ENCODE data around the gene TSPAN16. TPM values are rescaled to one million over a fixed set of nuclear protein-coding genes. Genes with fewer than 3 reads are reported as not detected.

TSPAN16 gene
- total RNA-seq, 2 donors from 2014 or later: not detected

- no peak overlapping the region for H3K27ac ChIP-seq
- DNase-seq (no peak), ATAC-seq (no peak)
- no peak overlapping the region for H3K4me3 ChIP-seq
- intact Hi-C loops (cut with DNase I): loop anchor here (10.0 kb wide), 2 partner anchors 190 to 290 kb away; partner anchors contain the start of gene ELAVL3
- no peak for TF ChIP-seq CTCF (IDR thresholded peaks at IDR 0.05)
- H3K9me3 ChIP-seq: no peaks in the 10 kb centered on the region
- 43 to 85% methylated on average over 1 to 4 of the region's 4 CpGs for WGBS, 2 donors
- no peaks in the 10 kb centered on the region for H3K27me3 ChIP-seq
- no peaks in the 10 kb centered on the region for H3K36me3 ChIP-seq (replicated peaks in 1 of 2; ENCODE audit: insufficient read depth in 1 of 2, low read depth in 2 of 2)
- H3K4me1 ChIP-seq: peaks cover 10% of the 10 kb centered on the region
These were observed 780 bp upstream of the TSPAN16 start for GRCh38 chr19:11295180-11295579.

- Histone ChIP-seq H3K36me3 (replicated peaks in 1 of 2; ENCODE audit: insufficient read depth in 1 of 2, low read depth in 2 of 2) (no peaks in the 10 kb centered on the region), H3K9me3 (no peaks in the 10 kb centered on the region), H3K4me3 (no peak overlapping the region), H3K4me1 (peaks cover 10% of the 10 kb centered on the region), H3K27ac (no peak overlapping the region), H3K27me3 (no peaks in the 10 kb centered on the region)
- DNase-seq: no peak
- TF ChIP-seq POLR2A (IDR thresholded peaks at IDR 0.05): no peak
- TF ChIP-seq CTCF (IDR thresholded peaks at IDR 0.05): no peak
- 54% methylated on average over 7 of the region's 7 CpGs for WGBS, 2 donors
- ATAC-seq: no peak
- intact Hi-C loops (cut with DNase I): loop anchor here (10.0 kb wide), 2 partner anchors 189 to 289 kb away; partner anchors contain the start of gene ELAVL3
These were observed 304 bp downstream of the TSPAN16 start for GRCh38 chr19:11296264-11296663.

GRCh38 chr19:11299946-11300810, 4.2 kb downstream of the TSPAN16 start:
- no peak overlapping the region for H3K27ac ChIP-seq
- H3K4me1 ChIP-seq: no peaks in the 10 kb centered on the region
- DNase-seq: no peak
- no peaks in the 10 kb centered on the region for H3K36me3 ChIP-seq (replicated peaks in 1 of 2; ENCODE audit: insufficient read depth in 1 of 2, low read depth in 2 of 2)
- no peaks in the 10 kb centered on the region for H3K9me3 ChIP-seq
- TF ChIP-seq POLR2A (IDR thresholded peaks at IDR 0.05): no peak
- TF ChIP-seq CTCF (IDR thresholded peaks at IDR 0.05): no peak
- ATAC-seq: no peak
- no peak overlapping the region for H3K4me3 ChIP-seq
- WGBS, 2 donors: 71 to 74% methylated on average over 8 of the region's 8 CpGs
- H3K27me3 ChIP-seq: no peaks in the 10 kb centered on the region
- intact Hi-C loops (cut with DNase I): loop anchor here (10.0 kb wide), 2 partner anchors 185 to 285 kb away; partner anchors contain the start of gene ELAVL3

- WGBS, 2 donors: 77 to 81% methylated on average over 11 of the region's 11 CpGs
- ATAC-seq: no peak
- Histone ChIP-seq H3K27ac (no peak overlapping the region), H3K4me1 (no peaks in the 10 kb centered on the region), H3K4me3 (no peak overlapping the region), H3K9me3 (no peaks in the 10 kb centered on the region), H3K27me3 (no peaks in the 10 kb centered on the region), H3K36me3 (replicated peaks in 1 of 2; ENCODE audit: insufficient read depth in 1 of 2, low read depth in 2 of 2) (no peaks in the 10 kb centered on the region)
- TF ChIP-seq CTCF (IDR thresholded peaks at IDR 0.05) (no peak), POLR2A (IDR thresholded peaks at IDR 0.05) (no peak)
- intact Hi-C loops (cut with DNase I): no loop called here
- DNase-seq: no peak
These were observed 4.8 kb downstream of the TSPAN16 start for GRCh38 chr19:11300811-11301120.

- no peaks in the 10 kb centered on the region for H3K9me3 ChIP-seq
- no peak overlapping the region for H3K4me3 ChIP-seq
- no peaks in the 10 kb centered on the region for H3K4me1 ChIP-seq
- no peak for ATAC-seq
- TF ChIP-seq POLR2A (IDR thresholded peaks at IDR 0.05) (no peak), CTCF (IDR thresholded peaks at IDR 0.05) (no peak)
- no peaks in the 10 kb centered on the region for H3K27me3 ChIP-seq
- intact Hi-C loops (cut with DNase I): no loop called here
- DNase-seq: no peak
- H3K27ac ChIP-seq: no peak overlapping the region
- 90 to 92% methylated on average over 5 of the region's 5 CpGs for WGBS, 2 donors
- no peaks in the 10 kb centered on the region for H3K36me3 ChIP-seq (replicated peaks in 1 of 2; ENCODE audit: insufficient read depth in 1 of 2, low read depth in 2 of 2)
These were observed 9.0 kb downstream of the TSPAN16 start for GRCh38 chr19:11304936-11305335.
